H9 (cell line): ENCODE measurements around the gene STXBP5L. TPM values are rescaled to one million over a fixed set of nuclear protein-coding genes. Genes with fewer than 3 reads are reported as not detected.

Experiments
- DNase-seq: peaks from one replicate; pipeline ENCODE4 v3.0.0-alpha.2; 2017
- H2AFZ ChIP-seq: one replicate; pipeline ENCODE4 v1.6.1; 2013; ENCODE audit warnings: mild to moderate bottlenecking, low read length, control low read depth, moderate library complexity
- H2AK5ac ChIP-seq: 2 replicates; pipeline ENCODE4 v1.6.1; 2013; ENCODE audit warnings: low read length, control low read depth, mixed read lengths; ENCODE audit not compliant: insufficient read length
- H2BK120ac ChIP-seq: one replicate; pipeline ENCODE4 v1.6.1; 2013; ENCODE audit warnings: low read depth, mild to moderate bottlenecking, low read length, control low read depth, inconsistent platforms; ENCODE audit not compliant: poor library complexity, severe bottlenecking
- H2BK12ac ChIP-seq: 2 replicates; pipeline ENCODE4 v1.6.1; 2013; ENCODE audit warnings: low read length, control low read depth, mixed read lengths, low read depth; ENCODE audit not compliant: insufficient read length
- H2BK15ac ChIP-seq: 2 replicates; pipeline ENCODE4 v1.6.1; 2013; ENCODE audit warnings: low read depth, low read length, control low read depth
- H2BK20ac ChIP-seq: one replicate; pipeline ENCODE4 v1.6.1; 2013; ENCODE audit warnings: low read depth, mild to moderate bottlenecking, low read length, control low read depth, inconsistent platforms; ENCODE audit not compliant: poor library complexity, severe bottlenecking
- H2BK5ac ChIP-seq: 2 replicates; pipeline ENCODE4 v1.6.1; 2013; ENCODE audit warnings: low read length, control low read depth, mixed read lengths; ENCODE audit not compliant: insufficient read length
- H3K14ac ChIP-seq: 2 replicates; pipeline ENCODE4 v1.6.1; 2013; ENCODE audit warnings: low read length, control low read depth; ENCODE audit not compliant: insufficient read depth
- H3K18ac ChIP-seq: 2 replicates; pipeline ENCODE4 v1.6.1; 2013; ENCODE audit warnings: low read depth, mild to moderate bottlenecking, mixed read lengths, low read length, control low read depth; ENCODE audit not compliant: insufficient read length
- H3K23ac ChIP-seq: 2 replicates; pipeline ENCODE4 v1.6.1; 2013; ENCODE audit warnings: low read length, control low read depth, mixed read lengths, low read depth; ENCODE audit not compliant: insufficient read length
- H3K23me2 ChIP-seq: 2 replicates; pipeline ENCODE4 v1.6.1; 2013; ENCODE audit warnings: low read depth, mild to moderate bottlenecking, mixed read lengths, low read length, control low read depth; ENCODE audit not compliant: insufficient read length, poor library complexity, severe bottlenecking
- H3K27ac ChIP-seq: 2 replicates; pipeline ENCODE4 v1.5.1; 2013; ENCODE audit warnings: low read length, control low read depth, mixed read lengths, low read depth; ENCODE audit not compliant: insufficient read length
- H3K27me3 ChIP-seq: 2 replicates; pipeline ENCODE4 v1.6.1; 2013; ENCODE audit warnings: low read length, control low read depth, inconsistent platforms; ENCODE audit not compliant: insufficient read depth
- H3K4ac ChIP-seq: 2 replicates; pipeline ENCODE4 v1.6.1; 2013; ENCODE audit warnings: low read depth, mild to moderate bottlenecking, control low read depth, inconsistent platforms, low read length, moderate library complexity
- H3K4me1 ChIP-seq: 2 replicates; pipeline ENCODE4 v1.6.1; 2013; ENCODE audit warnings: low read length, control low read depth, inconsistent platforms; ENCODE audit not compliant: insufficient read depth
- H3K4me2 ChIP-seq: 2 replicates; pipeline ENCODE4 v1.6.1; 2013; ENCODE audit warnings: low read length, control low read depth, mixed read lengths; ENCODE audit not compliant: insufficient read length, insufficient read depth
- H3K56ac ChIP-seq: 2 replicates; pipeline ENCODE4 v1.6.1; 2013; ENCODE audit warnings: low read depth, mild to moderate bottlenecking, mixed read lengths, low read length, control low read depth; ENCODE audit not compliant: insufficient read length
- H3K79me1 ChIP-seq: 2 replicates; pipeline ENCODE4 v1.6.1; 2013; ENCODE audit warnings: low read depth, mild to moderate bottlenecking, moderate library complexity, low read length, control low read depth, inconsistent platforms; ENCODE audit not compliant: insufficient read depth, poor library complexity, severe bottlenecking
- H3K79me2 ChIP-seq: 2 replicates; pipeline ENCODE4 v1.6.1; 2013; ENCODE audit warnings: low read length, control low read depth, inconsistent platforms; ENCODE audit not compliant: insufficient read depth
- H3K9ac ChIP-seq: 2 replicates; pipeline ENCODE4 v1.6.1; 2013; ENCODE audit warnings: low read length, control low read depth, mixed read lengths; ENCODE audit not compliant: insufficient read length; ENCODE audit errors: extremely low read depth
- H3K9me3 ChIP-seq: one replicate; pipeline ENCODE4 v1.6.1; 2013; ENCODE audit warnings: low read depth, low read length, inconsistent platforms; ENCODE audit not compliant: control insufficient read depth
- H3T11ph ChIP-seq: one replicate; pipeline ENCODE4 v1.6.1; 2013; ENCODE audit warnings: mild to moderate bottlenecking, low read length, control low read depth, inconsistent platforms
- H4K20me1 ChIP-seq: one replicate; pipeline ENCODE4 v1.6.1; 2013; ENCODE audit not compliant: control insufficient read depth, insufficient read length, insufficient read depth
- H4K5ac ChIP-seq: 2 replicates; pipeline ENCODE4 v1.6.1; 2013; ENCODE audit warnings: low read depth, mild to moderate bottlenecking, mixed read lengths, low read length, control low read depth; ENCODE audit not compliant: insufficient read length
- H4K8ac ChIP-seq: replicated peaks from 2 replicates; pipeline ENCODE4 v1.6.1; 2013; ENCODE audit warnings: low read length, control low read depth, mixed read lengths, low read depth; ENCODE audit not compliant: insufficient read length
- H4K91ac ChIP-seq: 2 replicates; pipeline ENCODE4 v1.6.1; 2013; ENCODE audit warnings: low read depth, mild to moderate bottlenecking, moderate library complexity, mixed read lengths, low read length, control low read depth; ENCODE audit not compliant: insufficient read length
- H3K27ac Mint-ChIP-seq, 3 experiments: 2 replicates in 2 of 3; 3 replicates in 1 of 3; pipeline ENCODE4 v1.8.0; 2020 to 2021; ENCODE audit warnings: mixed read lengths in 3 of 3, mild to moderate bottlenecking in 1 of 3, moderate library complexity in 1 of 3
- H3K27me3 Mint-ChIP-seq: 2 replicates; pipeline ENCODE4 v1.8.0; 2021; ENCODE audit warnings: low read depth, mild to moderate bottlenecking, moderate library complexity, mixed read lengths
- H3K36me3 Mint-ChIP-seq, 3 experiments: 2 replicates in 2 of 3; 3 replicates in 1 of 3; pipeline ENCODE4 v1.8.0; 2020 to 2021; ENCODE audit warnings: low read depth in 3 of 3, mixed read lengths in 3 of 3; ENCODE audit not compliant: insufficient read depth in 1 of 3
- H3K4me1 Mint-ChIP-seq, 2 experiments: 2 replicates each; pipeline ENCODE4 v1.8.0; 2020; ENCODE audit warnings: mixed read lengths in 2 of 2
- H3K4me3 Mint-ChIP-seq, 2 experiments: 2 replicates in 1 of 2; 3 replicates in 1 of 2; pipeline ENCODE4 v1.8.0; 2020 to 2021; ENCODE audit warnings: mild to moderate bottlenecking in 2 of 2, mixed read lengths in 2 of 2, moderate library complexity in 1 of 2
- H3K9me3 Mint-ChIP-seq, 2 experiments: 2 replicates in 1 of 2; 3 replicates in 1 of 2; pipeline ENCODE4 v1.8.0; 2020; ENCODE audit warnings: mild to moderate bottlenecking in 2 of 2, mixed read lengths in 2 of 2, moderate library complexity in 1 of 2
- CTCF ChIP-seq: fragments of 200-600 bp; sonication (generic); conservative IDR thresholded peaks from 3 replicates; pipeline ENCODE4 v1.8.0; 2021; ENCODE audit warnings: antibody characterized with exemption, mild to moderate bottlenecking
- total RNA-seq: library from RNA; stranded (reverse); gene quantifications from 2 replicates; pipeline ENCODE4 v1.2.1, GENCODE V29; 2021

STXBP5L gene
- total RNA-seq, 1 experiment from 2014 or later: 4.7 TPM

DNA sequence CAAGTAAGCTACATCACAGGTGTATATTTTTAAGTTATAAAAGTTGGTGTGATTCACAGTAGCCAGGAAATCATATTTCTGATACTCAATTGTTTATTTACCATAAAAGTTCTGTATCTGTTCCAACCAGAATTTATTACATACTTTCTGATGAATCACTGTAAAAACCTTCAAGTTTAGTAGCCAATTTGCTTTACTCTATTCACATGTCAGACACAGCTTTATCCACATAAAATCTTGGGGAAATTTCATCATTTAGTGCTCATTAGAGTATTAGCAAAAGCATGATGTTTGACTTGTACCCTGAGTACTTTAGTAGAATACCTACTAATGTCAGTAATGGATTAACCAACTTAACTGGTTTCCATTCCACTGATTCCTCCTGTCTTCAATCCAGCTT, 388.0 kb downstream of the STXBP5L start:
- H2BK5ac ChIP-seq: no peak overlapping the region

More for the DNA sequence above, 388.0 kb downstream of the STXBP5L start:
- Histone ChIP-seq H3K27ac (no peak overlapping the region), H2BK12ac (no peak overlapping the region), H2AK5ac (no peak overlapping the region), H3K27me3 (no peaks in the 10 kb centered on the region), H4K5ac (no peak overlapping the region), H3K14ac (no peak overlapping the region), H3K23ac (no peak overlapping the region), H3K4me2 (no peak overlapping the region), H3K9ac (no peak overlapping the region), H3K79me2 (no peaks in the 10 kb centered on the region), H3K23me2 (no peaks in the 10 kb centered on the region), H2BK15ac (no peak overlapping the region), H2AFZ (no peak overlapping the region), H4K8ac (no peak overlapping the region), H2BK20ac (no peak overlapping the region), H3K4ac (no peak overlapping the region), H2BK120ac (no peak overlapping the region), H3K56ac (no peak overlapping the region), H3K9me3 (no peaks in the 10 kb centered on the region), H4K20me1 (no peaks in the 10 kb centered on the region), H3T11ph (no peak overlapping the region), H3K4me1 (no peaks in the 10 kb centered on the region), H3K18ac (no peak overlapping the region), H3K79me1 (no peaks in the 10 kb centered on the region), H4K91ac (no peak overlapping the region)
- no peak for DNase-seq
- Mint-ChIP-seq H3K27me3 (no peaks in the 10 kb centered on the region), H3K9me3 (peaks cover 5 to 7% of the 10 kb centered on the region in 2 experiments; a peak in 4 of 5 replicates), H3K36me3 (peaks cover 0 to 2% (median 0%) of the 10 kb centered on the region in 3 experiments; a peak in 1 of 7 replicates), H3K4me1 (no peaks in the 10 kb centered on the region), H3K4me3 (no peak overlapping the region), H3K27ac (no peak overlapping the region)
- TF ChIP-seq CTCF: no peak
